OCI-LY7 (cell line): ENCODE data around the gene SRCAP. TPM values are rescaled to one million over a fixed set of nuclear protein-coding genes. Genes with fewer than 3 reads are reported as not detected.

Source experiments
- BruUV-seq: library from RNA; stranded (reverse); fragments of 400-500 nt; replicated peaks from 2 replicates; lab custom pipeline; 2021; lab: Mats Ljungman, UMichigan
- CTCF ChIA-PET: fragments of 300-600 bp; sonication (Branson Sonifier 250); formaldehyde crosslinking; loops from one replicate; lab custom pipeline; 2022; ENCODE audit warnings: antibody characterized with exemption; ENCODE audit not compliant: unreplicated experiment; lab: Charles Lee
- POLR2A ChIA-PET: fragments of 300-600 bp; sonication (Branson Sonifier 250); formaldehyde crosslinking; loops from one replicate; lab custom pipeline; 2022; ENCODE audit warnings: antibody characterized with exemption; lab: Charles Lee
- DNase-seq: peaks from one replicate; pipeline ENCODE4 v3.0.0-alpha.2; 2015; ENCODE audit warnings: low spot score
- H2AFZ ChIP-seq: fragments of 200-600 bp; sonication (generic), shearing (Covaris generic); 2 replicates; pipeline ENCODE4 v1.6.1; 2014; ENCODE audit warnings: mild to moderate bottlenecking, antibody characterized with exemption, low read length, moderate library complexity
- H3K27ac ChIP-seq: fragments of 200-600 bp; sonication (generic); 2 replicates; pipeline ENCODE4 v1.5.1; 2014; ENCODE audit warnings: mixed run types, low read depth, mild to moderate bottlenecking, moderate library complexity, low read length, inconsistent platforms; ENCODE audit not compliant: poor library complexity, severe bottlenecking
- H3K36me3 ChIP-seq: fragments of 200-600 bp; sonication (generic); 2 replicates; pipeline ENCODE4 v1.6.1; 2014; ENCODE audit warnings: mild to moderate bottlenecking, antibody characterized with exemption, low read length, moderate library complexity, mixed read lengths; ENCODE audit not compliant: insufficient read depth
- H3K4me1 ChIP-seq: fragments of 200-600 bp; sonication (generic); 2 replicates; pipeline ENCODE4 v1.5.1; 2014; ENCODE audit warnings: mild to moderate bottlenecking, low read length; ENCODE audit not compliant: insufficient read depth, poor library complexity, severe bottlenecking
- H3K4me2 ChIP-seq: fragments of 200-600 bp; sonication (generic); 2 replicates; pipeline ENCODE4 v1.6.1; 2014; ENCODE audit warnings: mild to moderate bottlenecking, low read length
- H3K4me3 ChIP-seq: fragments of 200-600 bp; sonication (generic); 2 replicates; pipeline ENCODE4 v1.5.1; 2014; ENCODE audit warnings: mild to moderate bottlenecking, low read depth, low read length; ENCODE audit not compliant: poor library complexity, severe bottlenecking
- H3K79me2 ChIP-seq: fragments of 200-600 bp; sonication (generic); 2 replicates; pipeline ENCODE4 v1.6.1; 2016; ENCODE audit warnings: low read depth, mild to moderate bottlenecking, low read length, moderate library complexity, mixed read lengths; ENCODE audit not compliant: insufficient read depth
- H3K9me2 ChIP-seq: fragments of 200-600 bp; sonication (generic); 2 replicates; pipeline ENCODE4 v1.6.1; 2016; ENCODE audit warnings: mild to moderate bottlenecking, low read length, mixed read lengths; ENCODE audit not compliant: insufficient read depth
- H3K9me3 ChIP-seq: fragments of 200-600 bp; sonication (generic); 2 replicates; pipeline ENCODE4 v1.6.1; 2014; ENCODE audit warnings: mild to moderate bottlenecking, mixed run types, low read length, mixed read lengths
- H4K20me1 ChIP-seq: fragments of 200-600 bp; sonication (generic); 2 replicates; pipeline ENCODE4 v1.6.1; 2014; ENCODE audit warnings: mild to moderate bottlenecking, antibody characterized with exemption, low read length, moderate library complexity, mixed read lengths; ENCODE audit not compliant: insufficient read depth
- CTCF ChIP-seq: fragments of 200-600 bp; sonication (generic); conservative IDR thresholded peaks from 2 replicates; pipeline ENCODE4 v1.5.1; 2014; ENCODE audit warnings: mild to moderate bottlenecking, antibody characterized with exemption, low read length, moderate library complexity, mixed read lengths
- EZH2phosphoT487 ChIP-seq: fragments of 200-600 bp; sonication (generic); IDR thresholded peaks from 2 replicates; pipeline ENCODE4 v1.6.1; 2018; ENCODE audit warnings: low read depth, borderline replicate concordance, mild to moderate bottlenecking, mixed run types, antibody characterized with exemption, low read length, moderate library complexity, mixed read lengths
- intact Hi-C: fragments of 100-400 bp; cut with micrococcal nuclease; formaldehyde crosslinking; loops from one replicate; pipeline ENCODE4 v1.10.0; 2022; ENCODE audit not compliant: unreplicated experiment
- total RNA-seq, 2 experiments: library from RNA; depleted of rRNA in 1 of 2; stranded (reverse); fragments of >200 nt in 1 of 2; shearing (Covaris generic) in 1 of 2; gene quantifications; 2 replicates each; pipeline ENCODE4 v1.2.3, GENCODE V29; 2014 to 2022

Gene SRCAP
- total RNA-seq, 2 experiments from 2014 or later: 41.8 to 93.7 TPM

GRCh38 chr16:30785126-30786106, 86.4 kb downstream of the SRCAP start:
- H3K27ac ChIP-seq: no peak overlapping the region
- ChIA-PET CTCF (no interaction called here), POLR2A (interaction anchor here (0.5 to 0.6 kb wide), 3 partner anchors 68 to 442 kb away, joined by 4 read pairs; no protein-coding TSS in a partner anchor)
- no peak for TF ChIP-seq CTCF
- TF ChIP-seq EZH2phosphoT487: no peak
- H3K36me3 ChIP-seq: no peaks in the 10 kb centered on the region
- BruUV-seq: no TSS peak
- no peak overlapping the region for H2AFZ ChIP-seq
- H3K9me2 ChIP-seq: no peaks in the 10 kb centered on the region
- H3K4me1 ChIP-seq: peaks cover 10% of the 10 kb centered on the region
- no peaks in the 10 kb centered on the region for H3K9me3 ChIP-seq
- DNase-seq: no peak
- intact Hi-C loops: no loop called here
- no peak overlapping the region for H3K4me2 ChIP-seq
- H3K79me2 ChIP-seq: no peaks in the 10 kb centered on the region
- H4K20me1 ChIP-seq: no peaks in the 10 kb centered on the region
- no peak overlapping the region for H3K4me3 ChIP-seq

- Histone ChIP-seq H3K4me2 (peak overlapping the region; percentile 72), H3K4me1 (peaks cover 10% of the 10 kb centered on the region), H2AFZ (no peak overlapping the region), H3K9me3 (no peaks in the 10 kb centered on the region), H3K9me2 (no peaks in the 10 kb centered on the region), H3K36me3 (no peaks in the 10 kb centered on the region), H3K79me2 (no peaks in the 10 kb centered on the region), H3K27ac (no peak overlapping the region), H3K4me3 (peak overlapping the region; percentile 78), H4K20me1 (no peaks in the 10 kb centered on the region)
- TF ChIP-seq CTCF (no peak), EZH2phosphoT487 (no peak)
- intact Hi-C loops: no loop called here
- ChIA-PET POLR2A (no interaction called here), CTCF (no interaction called here)
- no TSS peak for BruUV-seq
- no peak for DNase-seq
Observed at GRCh38 chr16:30786115-30786935, 87.4 kb downstream of the SRCAP start.
